ENCODE results near the gene PRR15L. TPM values are rescaled to one million over a fixed set of nuclear protein-coding genes. Genes with fewer than 3 reads are reported as not detected.

The PRR15L gene
- total RNA-seq, 1 experiment from 2014 or later = not detected

DNA sequence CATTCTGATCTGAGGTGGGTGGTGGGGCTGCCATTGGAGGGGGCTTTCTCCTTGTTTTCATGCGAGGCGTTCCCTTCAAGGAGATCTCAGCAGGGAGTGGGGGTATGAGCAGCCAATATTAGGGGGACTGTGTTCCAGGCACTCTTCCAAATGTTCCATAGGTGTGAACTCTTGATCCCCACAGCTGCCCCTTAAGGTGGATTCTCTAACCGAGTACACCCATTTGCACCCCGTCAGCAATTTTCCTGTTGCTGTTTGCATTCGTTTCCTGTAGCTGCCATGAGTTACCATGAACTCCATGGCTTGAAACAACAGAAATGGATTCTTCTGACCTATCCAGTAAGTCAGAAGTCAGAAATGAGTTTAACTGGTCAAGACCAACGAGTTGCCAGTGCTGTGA is 3.7 kb upstream of the PRR15L start:
- Histone ChIP-seq H3K18ac (ENCODE audit: insufficient read length, low read depth, low read length) (no peak overlapping the region), H3K23ac (ENCODE audit: insufficient read length, low read depth, low read length) (no peak overlapping the region), H2BK5ac (ENCODE audit: insufficient read length, low read length) (no peak overlapping the region), H3K27me3 (ENCODE audit: insufficient read depth, low read length) (no peaks in the 10 kb centered on the region), H3K79me2 (ENCODE audit: insufficient read depth, low read length) (no peaks in the 10 kb centered on the region), H2BK15ac (ENCODE audit: low read depth, low read length) (no peak overlapping the region), H2BK120ac (ENCODE audit: low read depth, low read length, poor library complexity, severe bottlenecking) (no peak overlapping the region), H3K56ac (ENCODE audit: insufficient read length, low read depth, low read length) (no peak overlapping the region), H2BK20ac (ENCODE audit: low read depth, low read length, poor library complexity, severe bottlenecking) (no peak overlapping the region), H4K5ac (ENCODE audit: insufficient read length, low read depth, low read length) (no peak overlapping the region), H3K9ac (ENCODE audit: extremely low read depth, insufficient read length, low read length) (no peak overlapping the region), H2AFZ (ENCODE audit: low read length) (no peak overlapping the region), H4K91ac (ENCODE audit: insufficient read length, low read depth, low read length) (no peak overlapping the region), H3T11ph (ENCODE audit: low read length) (no peak overlapping the region), H3K4me2 (ENCODE audit: insufficient read depth, insufficient read length, low read length) (no peak overlapping the region), H3K9me3 (ENCODE audit: control insufficient read depth, low read depth, low read length) (no peaks in the 10 kb centered on the region), H3K14ac (ENCODE audit: insufficient read depth, low read length) (no peak overlapping the region; the same call in 1 of the 2 replicates), H3K79me1 (ENCODE audit: insufficient read depth, low read depth, low read length, poor library complexity, severe bottlenecking) (no peaks in the 10 kb centered on the region), H3K4ac (ENCODE audit: low read depth, low read length) (no peak overlapping the region), H3K27ac (ENCODE audit: insufficient read length, low read depth, low read length) (no peak overlapping the region), H3K4me1 (ENCODE audit: insufficient read depth, low read length) (no peaks in the 10 kb centered on the region; the same call in 1 of the 2 replicates), H4K8ac (replicated peaks; ENCODE audit: insufficient read length, low read depth, low read length) (no peak overlapping the region), H4K20me1 (ENCODE audit: control insufficient read depth, insufficient read depth, insufficient read length) (no peaks in the 10 kb centered on the region), H2AK5ac (ENCODE audit: insufficient read length, low read length) (no peak overlapping the region), H3K23me2 (ENCODE audit: insufficient read length, low read depth, low read length, poor library complexity, severe bottlenecking) (no peaks in the 10 kb centered on the region), H2BK12ac (ENCODE audit: insufficient read length, low read depth, low read length) (no peak overlapping the region)
- WGBS (ENCODE audit: extremely low coverage, insufficient read length, low lambda C conversion rate) = no CpG with 5 or more reads among the region's 6 CpGs
- Mint-ChIP-seq H3K27me3 (ENCODE audit: low read depth) (peaks cover 37% of the 10 kb centered on the region), H3K4me3 (no peak overlapping the region), H3K4me1 (peaks cover 10 to 37% of the 10 kb centered on the region in 2 experiments), H3K27ac (no peak overlapping the region), H3K36me3 (ENCODE audit: insufficient read depth in 1 of 3, low read depth in 3 of 3) (no peaks in the 10 kb centered on the region), H3K9me3 (no peaks in the 10 kb centered on the region)
- TF ChIP-seq, protein P1, sequence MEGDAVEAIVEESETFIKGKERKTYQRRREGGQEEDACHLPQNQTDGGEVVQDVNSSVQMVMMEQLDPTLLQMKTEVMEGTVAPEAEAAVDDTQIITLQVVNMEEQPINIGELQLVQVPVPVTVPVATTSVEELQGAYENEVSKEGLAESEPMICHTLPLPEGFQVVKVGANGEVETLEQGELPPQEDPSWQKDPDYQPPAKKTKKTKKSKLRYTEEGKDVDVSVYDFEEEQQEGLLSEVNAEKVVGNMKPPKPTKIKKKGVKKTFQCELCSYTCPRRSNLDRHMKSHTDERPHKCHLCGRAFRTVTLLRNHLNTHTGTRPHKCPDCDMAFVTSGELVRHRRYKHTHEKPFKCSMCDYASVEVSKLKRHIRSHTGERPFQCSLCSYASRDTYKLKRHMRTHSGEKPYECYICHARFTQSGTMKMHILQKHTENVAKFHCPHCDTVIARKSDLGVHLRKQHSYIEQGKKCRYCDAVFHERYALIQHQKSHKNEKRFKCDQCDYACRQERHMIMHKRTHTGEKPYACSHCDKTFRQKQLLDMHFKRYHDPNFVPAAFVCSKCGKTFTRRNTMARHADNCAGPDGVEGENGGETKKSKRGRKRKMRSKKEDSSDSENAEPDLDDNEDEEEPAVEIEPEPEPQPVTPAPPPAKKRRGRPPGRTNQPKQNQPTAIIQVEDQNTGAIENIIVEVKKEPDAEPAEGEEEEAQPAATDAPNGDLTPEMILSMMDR (conservative IDR thresholded peaks at IDR 0.05) = no peak
- no peak for DNase-seq
